ENCODE results near the gene ROR1. TPM values are rescaled to one million over a fixed set of nuclear protein-coding genes. Genes with fewer than 3 reads are reported as not detected.

ROR1 gene
- total and polyA plus RNA-seq, 2 of the 13 experiments (the other 11 are each of a cell fraction or from before 2014, with no cell fraction given) = 0.58 to 2.3 TPM

DNA sequence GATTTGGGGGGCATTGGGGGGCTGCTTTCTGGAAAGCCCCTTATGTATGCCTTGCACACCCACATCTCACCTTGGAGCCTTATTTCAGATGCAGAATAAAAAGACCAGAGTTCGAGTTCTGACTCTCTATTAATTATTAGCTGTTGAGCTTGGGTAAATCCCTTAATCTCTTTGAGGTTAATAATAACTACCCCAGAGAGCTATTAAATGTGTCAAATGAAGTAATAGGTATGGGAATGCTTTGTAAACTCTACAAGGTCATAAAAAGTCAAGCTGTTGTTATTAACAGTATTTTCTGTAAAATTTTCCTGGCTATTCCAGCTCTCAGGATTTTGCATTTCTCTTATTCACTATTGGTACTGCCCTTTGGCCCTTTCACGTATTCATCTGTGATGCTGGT is 122.9 kb downstream of the ROR1 start (continued):
- TF ChIP-seq, protein P1, sequence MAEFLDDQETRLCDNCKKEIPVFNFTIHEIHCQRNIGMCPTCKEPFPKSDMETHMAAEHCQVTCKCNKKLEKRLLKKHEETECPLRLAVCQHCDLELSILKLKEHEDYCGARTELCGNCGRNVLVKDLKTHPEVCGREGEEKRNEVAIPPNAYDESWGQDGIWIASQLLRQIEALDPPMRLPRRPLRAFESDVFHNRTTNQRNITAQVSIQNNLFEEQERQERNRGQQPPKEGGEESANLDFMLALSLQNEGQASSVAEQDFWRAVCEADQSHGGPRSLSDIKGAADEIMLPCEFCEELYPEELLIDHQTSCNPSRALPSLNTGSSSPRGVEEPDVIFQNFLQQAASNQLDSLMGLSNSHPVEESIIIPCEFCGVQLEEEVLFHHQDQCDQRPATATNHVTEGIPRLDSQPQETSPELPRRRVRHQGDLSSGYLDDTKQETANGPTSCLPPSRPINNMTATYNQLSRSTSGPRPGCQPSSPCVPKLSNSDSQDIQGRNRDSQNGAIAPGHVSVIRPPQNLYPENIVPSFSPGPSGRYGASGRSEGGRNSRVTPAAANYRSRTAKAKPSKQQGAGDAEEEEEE (CRISPR knock-in tag; IDR thresholded peaks at IDR 0.05; ENCODE audit: borderline replicate concordance) = no peak
- no peak for TF ChIP-seq ZNF556 (CRISPR knock-in tag; IDR thresholded peaks at IDR 0.05; ENCODE audit: borderline replicate concordance)
- no peak for TF ChIP-seq CBX5 (CRISPR knock-in tag; IDR thresholded peaks at IDR 0.05; ENCODE audit: borderline replicate concordance)
- no peak for TF ChIP-seq ZBTB8A (CRISPR knock-in tag; IDR thresholded peaks at IDR 0.05; ENCODE audit: borderline replicate concordance, low read depth)
- no peak for TF ChIP-seq ZNF160 (CRISPR knock-in tag; IDR thresholded peaks at IDR 0.05)
- TF ChIP-seq SAP130 (CRISPR knock-in tag; IDR thresholded peaks at IDR 0.05; ENCODE audit: low read depth) = no peak
- no peak for TF ChIP-seq KDM3A (CRISPR knock-in tag; IDR thresholded peaks at IDR 0.05; ENCODE audit: low read depth)
- TF ChIP-seq ZNF891 (CRISPR knock-in tag; IDR thresholded peaks at IDR 0.05) = no peak
- TF ChIP-seq ZNF12 (CRISPR knock-in tag; IDR thresholded peaks at IDR 0.05) = no peak

DNA sequence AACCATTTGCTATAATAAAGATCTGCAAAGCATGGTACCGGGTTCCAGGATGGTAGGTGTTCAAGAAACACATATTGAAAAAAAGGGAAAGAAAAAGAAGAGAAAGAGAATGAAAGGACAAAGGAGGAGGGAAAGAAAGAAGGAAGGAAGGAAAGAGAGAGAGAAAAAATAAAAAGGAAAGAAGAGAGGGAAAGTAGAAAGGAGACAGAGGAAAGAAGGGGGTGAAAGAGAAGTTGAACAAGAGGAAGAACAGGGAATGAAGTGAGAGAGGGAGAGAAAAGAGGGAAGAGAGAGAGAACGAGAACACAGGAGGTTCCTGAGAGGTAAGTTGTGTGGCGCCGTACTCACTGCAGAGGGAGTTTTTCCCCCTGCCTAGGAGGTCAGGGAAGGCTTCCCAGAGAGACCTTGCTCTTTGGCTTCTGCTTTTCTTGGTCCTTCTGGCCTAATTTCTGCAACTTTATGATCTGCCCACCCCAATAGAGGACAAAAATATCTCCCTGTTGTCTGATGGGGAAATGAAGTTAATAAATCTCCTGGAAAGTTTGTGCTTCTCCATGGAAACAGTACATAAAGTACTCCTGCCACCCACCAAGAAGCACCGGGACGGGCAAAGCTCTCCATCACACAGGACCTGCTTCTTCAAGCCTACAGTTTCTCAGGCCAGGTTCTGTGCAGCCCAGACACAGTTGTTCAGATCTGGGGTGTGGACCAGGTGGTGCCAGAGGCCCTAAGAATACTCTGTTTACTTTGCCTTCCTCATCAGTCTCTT is 124.8 kb downstream of the ROR1 start:
- H3K4me2 ChIP-seq (ENCODE audit: low read depth, low read length) = no peak overlapping the region
- ATAC-seq (no peak), FAIRE-seq (no peak), DNase-seq (ENCODE audit: low spot score) (no peak)
- 66% methylated on average over 6 of the region's 6 CpGs for WGBS (ENCODE audit: low lambda C conversion rate)
- POLR2A ChIA-PET = no interaction called here
- H3K36me3 ChIP-seq (replicated peaks in 1 of 2; ENCODE audit: control insufficient read depth in 1 of 2, insufficient read depth in 2 of 2, low read length in 2 of 2) = no peaks in the 10 kb centered on the region
- H3K27ac ChIP-seq (ENCODE audit: extremely low read length, insufficient read depth, low read length) = no peak overlapping the region
- BruUV-seq (replicated peaks) = no TSS peak
- H2AFZ ChIP-seq (ENCODE audit: low read length) = no peak overlapping the region
- CTCF ChIA-PET (ENCODE audit: low intra/inter-chr PET ratio, low total read pairs) = no interaction called here
- H3K27me3 ChIP-seq (ENCODE audit: control insufficient read depth in 1 of 2, insufficient read depth in 2 of 2, low read length in 2 of 2) = no peaks in the 10 kb centered on the region
- no peak overlapping the region for H3K4me3 ChIP-seq (replicated peaks in 1 of 3; ENCODE audit: insufficient read depth in 1 of 3, low read depth in 2 of 3, low read length in 3 of 3)
- H3K9ac ChIP-seq (ENCODE audit: insufficient read depth, low read depth, low read length) = no peak overlapping the region
- in situ Hi-C loops (cut with HindIII; ENCODE audit: extremely low pct_ligation_motif_present, low pct_unique_long_range_greater_than_20kb) = no loop called here
- H3K4me1 ChIP-seq (ENCODE audit: insufficient read depth, low read length) = no peaks in the 10 kb centered on the region
- no peaks in the 10 kb centered on the region for H3K9me3 ChIP-seq (ENCODE audit: low read length)
- H3K79me2 ChIP-seq (ENCODE audit: insufficient read depth, low read length) = no peaks in the 10 kb centered on the region
- no peaks in the 10 kb centered on the region for H4K20me1 ChIP-seq (ENCODE audit: insufficient read depth, low read length)
- intact Hi-C loops (cut with micrococcal nuclease; ENCODE audit: unreplicated experiment) = no loop called here
- TF ChIP-seq SUZ12 (IDR thresholded peaks at IDR 0.05; ENCODE audit: low read depth, low read length) (no peak), ZSCAN22 (CRISPR knock-in tag; IDR thresholded peaks at IDR 0.05) (no peak), AGO2 (optimal IDR thresholded peaks at IDR 0.05; ENCODE audit: low read depth, low read length) (no peak)
- TF ChIP-seq, protein P2, sequence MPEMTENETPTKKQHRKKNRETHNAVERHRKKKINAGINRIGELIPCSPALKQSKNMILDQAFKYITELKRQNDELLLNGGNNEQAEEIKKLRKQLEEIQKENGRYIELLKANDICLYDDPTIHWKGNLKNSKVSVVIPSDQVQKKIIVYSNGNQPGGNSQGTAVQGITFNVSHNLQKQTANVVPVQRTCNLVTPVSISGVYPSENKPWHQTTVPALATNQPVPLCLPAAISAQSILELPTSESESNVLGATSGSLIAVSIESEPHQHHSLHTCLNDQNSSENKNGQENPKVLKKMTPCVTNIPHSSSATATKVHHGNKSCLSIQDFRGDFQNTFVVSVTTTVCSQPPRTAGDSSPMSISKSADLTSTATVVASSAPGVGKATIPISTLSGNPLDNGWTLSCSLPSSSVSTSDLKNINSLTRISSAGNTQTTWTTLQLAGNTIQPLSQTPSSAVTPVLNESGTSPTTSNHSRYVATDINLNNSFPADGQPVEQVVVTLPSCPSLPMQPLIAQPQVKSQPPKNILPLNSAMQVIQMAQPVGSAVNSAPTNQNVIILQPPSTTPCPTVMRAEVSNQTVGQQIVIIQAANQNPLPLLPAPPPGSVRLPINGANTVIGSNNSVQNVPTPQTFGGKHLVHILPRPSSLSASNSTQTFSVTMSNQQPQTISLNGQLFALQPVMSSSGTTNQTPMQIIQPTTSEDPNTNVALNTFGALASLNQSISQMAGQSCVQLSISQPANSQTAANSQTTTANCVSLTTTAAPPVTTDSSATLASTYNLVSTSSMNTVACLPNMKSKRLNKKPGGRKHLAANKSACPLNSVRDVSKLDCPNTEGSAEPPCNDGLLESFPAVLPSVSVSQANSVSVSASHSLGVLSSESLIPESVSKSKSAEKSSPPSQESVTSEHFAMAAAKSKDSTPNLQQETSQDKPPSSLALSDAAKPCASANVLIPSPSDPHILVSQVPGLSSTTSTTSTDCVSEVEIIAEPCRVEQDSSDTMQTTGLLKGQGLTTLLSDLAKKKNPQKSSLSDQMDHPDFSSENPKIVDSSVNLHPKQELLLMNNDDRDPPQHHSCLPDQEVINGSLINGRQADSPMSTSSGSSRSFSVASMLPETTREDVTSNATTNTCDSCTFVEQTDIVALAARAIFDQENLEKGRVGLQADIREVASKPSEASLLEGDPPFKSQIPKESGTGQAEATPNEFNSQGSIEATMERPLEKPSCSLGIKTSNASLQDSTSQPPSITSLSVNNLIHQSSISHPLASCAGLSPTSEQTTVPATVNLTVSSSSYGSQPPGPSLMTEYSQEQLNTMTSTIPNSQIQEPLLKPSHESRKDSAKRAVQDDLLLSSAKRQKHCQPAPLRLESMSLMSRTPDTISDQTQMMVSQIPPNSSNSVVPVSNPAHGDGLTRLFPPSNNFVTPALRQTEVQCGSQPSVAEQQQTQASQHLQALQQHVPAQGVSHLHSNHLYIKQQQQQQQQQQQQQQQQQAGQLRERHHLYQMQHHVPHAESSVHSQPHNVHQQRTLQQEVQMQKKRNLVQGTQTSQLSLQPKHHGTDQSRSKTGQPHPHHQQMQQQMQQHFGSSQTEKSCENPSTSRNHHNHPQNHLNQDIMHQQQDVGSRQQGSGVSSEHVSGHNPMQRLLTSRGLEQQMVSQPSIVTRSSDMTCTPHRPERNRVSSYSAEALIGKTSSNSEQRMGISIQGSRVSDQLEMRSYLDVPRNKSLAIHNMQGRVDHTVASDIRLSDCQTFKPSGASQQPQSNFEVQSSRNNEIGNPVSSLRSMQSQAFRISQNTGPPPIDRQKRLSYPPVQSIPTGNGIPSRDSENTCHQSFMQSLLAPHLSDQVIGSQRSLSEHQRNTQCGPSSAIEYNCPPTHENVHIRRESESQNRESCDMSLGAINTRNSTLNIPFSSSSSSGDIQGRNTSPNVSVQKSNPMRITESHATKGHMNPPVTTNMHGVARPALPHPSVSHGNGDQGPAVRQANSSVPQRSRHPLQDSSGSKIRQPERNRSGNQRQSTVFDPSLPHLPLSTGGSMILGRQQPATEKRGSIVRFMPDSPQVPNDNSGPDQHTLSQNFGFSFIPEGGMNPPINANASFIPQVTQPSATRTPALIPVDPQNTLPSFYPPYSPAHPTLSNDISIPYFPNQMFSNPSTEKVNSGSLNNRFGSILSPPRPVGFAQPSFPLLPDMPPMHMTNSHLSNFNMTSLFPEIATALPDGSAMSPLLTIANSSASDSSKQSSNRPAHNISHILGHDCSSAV (CRISPR knock-in tag; IDR thresholded peaks at IDR 0.05; ENCODE audit: borderline replicate concordance) = no peak

Measured in HepG2 (cell line).